ENCODE results near the gene ATP6V0E2.

ATP6V0E2 gene

DNA sequence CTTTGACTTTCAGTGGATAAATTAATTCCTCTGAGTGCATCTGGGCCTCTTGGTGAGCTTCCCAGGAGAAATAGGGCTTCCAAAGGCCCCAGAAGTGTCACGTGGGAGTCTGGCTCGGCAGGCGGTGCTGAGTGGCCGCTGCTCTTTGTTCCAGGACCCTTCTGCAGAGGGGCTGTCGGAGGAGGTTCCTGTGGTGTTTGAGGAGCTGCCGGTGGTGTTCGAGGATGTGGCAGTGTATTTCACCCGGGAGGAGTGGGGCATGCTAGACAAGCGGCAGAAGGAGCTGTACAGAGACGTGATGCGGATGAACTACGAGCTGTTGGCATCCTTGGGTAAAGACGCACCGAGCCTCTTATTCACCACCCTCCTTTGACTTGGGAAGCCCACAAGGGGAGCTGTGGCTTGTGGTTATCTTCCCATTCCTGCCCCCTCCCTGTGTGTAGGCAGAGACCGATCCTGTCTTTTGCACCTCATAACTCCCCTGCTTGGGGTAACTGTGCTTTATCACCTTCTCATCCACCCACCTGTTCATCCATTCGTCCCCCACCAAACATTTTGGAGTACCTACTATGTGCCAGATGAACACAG, 23.7 kb upstream of the ATP6V0E2 start:
- TF ChIP-seq GATA3 (IDR thresholded peaks at IDR 0.05; ENCODE audit: low read depth, low read length) (no peak), GATA2 (IDR thresholded peaks at IDR 0.05; ENCODE audit: low read depth, low read length) (no peak)

- no peak for TF ChIP-seq GATA2 (IDR thresholded peaks at IDR 0.05; ENCODE audit: low read depth, low read length)
- no peak for TF ChIP-seq GATA3 (IDR thresholded peaks at IDR 0.05; ENCODE audit: low read depth, low read length)
Measured at GRCh38 chr7:149850716-149851115, 23.1 kb upstream of the ATP6V0E2 start.

GRCh38 chr7:149851449-149851848, 22.3 kb upstream of the ATP6V0E2 start:
- no peak for TF ChIP-seq GATA2 (IDR thresholded peaks at IDR 0.05; ENCODE audit: low read depth, low read length)
- TF ChIP-seq GATA3 (IDR thresholded peaks at IDR 0.05; ENCODE audit: low read depth, low read length) = no peak

DNA sequence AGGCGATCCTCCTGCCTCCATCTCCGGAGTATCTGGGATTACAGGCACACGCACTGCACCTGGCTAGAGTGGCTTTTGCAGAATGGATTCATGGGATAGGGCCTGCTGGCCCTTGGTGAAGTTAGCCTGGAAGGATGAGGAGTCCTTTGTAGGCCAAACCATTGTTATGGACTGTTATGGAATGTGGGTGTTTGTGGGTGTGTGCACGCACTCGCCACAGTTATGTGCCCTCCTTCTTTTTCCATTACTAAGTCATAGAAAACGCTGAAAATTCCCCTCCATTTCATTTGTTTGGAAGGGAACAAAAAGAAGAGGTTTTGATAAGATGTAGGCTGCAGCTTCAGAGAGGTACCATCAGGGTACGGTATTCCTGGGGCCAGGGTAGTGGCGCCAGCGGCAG, 20.6 kb upstream of the ATP6V0E2 start:
- TF ChIP-seq GATA2 (IDR thresholded peaks at IDR 0.05; ENCODE audit: low read depth, low read length) (no peak), GATA3 (IDR thresholded peaks at IDR 0.05; ENCODE audit: low read depth, low read length) (no peak)

GRCh38 chr7:149854611-149855360, 19.0 kb upstream of the ATP6V0E2 start:
- TF ChIP-seq GATA2 (IDR thresholded peaks at IDR 0.05; ENCODE audit: low read depth, low read length) (no peak), GATA3 (IDR thresholded peaks at IDR 0.05; ENCODE audit: low read depth, low read length) (no peak)

DNA sequence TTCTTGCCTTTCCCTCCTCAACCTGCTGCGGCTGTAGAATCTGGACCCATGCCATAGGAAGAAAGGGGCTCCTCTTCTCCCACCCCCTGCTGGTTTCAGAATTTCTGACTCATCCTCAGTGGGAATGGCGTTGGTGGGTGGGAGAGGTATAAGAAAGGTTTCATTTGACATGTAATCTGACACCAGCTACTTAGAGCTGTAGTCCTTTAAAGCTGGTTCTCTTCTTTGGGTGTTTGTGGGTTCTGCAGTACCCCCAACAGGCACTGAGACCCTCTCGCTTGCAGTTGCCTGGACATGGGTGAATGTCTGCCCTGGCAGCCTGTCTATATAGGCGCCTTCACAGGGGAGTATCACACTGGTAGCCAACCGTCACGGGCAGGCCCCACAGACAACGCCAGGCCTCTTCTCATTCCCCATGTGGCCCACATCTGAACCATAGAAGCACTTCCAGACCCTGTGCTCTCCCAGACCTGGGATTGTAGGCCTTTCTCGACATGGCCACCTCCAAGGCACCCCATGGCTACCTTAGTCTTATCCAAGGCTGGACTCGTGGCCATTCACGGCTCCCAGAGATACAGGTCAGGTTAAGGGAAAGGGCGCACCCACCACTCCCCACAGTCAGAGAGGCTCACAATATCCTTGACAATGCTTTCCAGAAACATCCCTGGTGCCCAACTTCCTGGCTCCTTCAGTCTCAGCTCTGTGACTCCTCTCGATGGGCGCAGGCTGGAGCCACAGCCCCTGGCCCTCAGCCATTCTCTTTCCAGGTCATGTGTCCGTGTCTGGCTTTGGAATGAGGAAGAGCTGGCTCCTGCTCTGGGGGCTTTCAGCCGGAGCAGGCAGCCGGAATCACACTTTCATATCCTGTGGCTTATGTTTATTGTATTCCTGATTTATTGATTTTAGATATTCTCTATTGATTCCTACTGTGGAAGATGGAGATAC, 18.1 kb upstream of the ATP6V0E2 start:
- TF ChIP-seq GATA2 (IDR thresholded peaks at IDR 0.05; ENCODE audit: low read depth, low read length) (no peak), GATA3 (IDR thresholded peaks at IDR 0.05; ENCODE audit: low read depth, low read length) (no peak)

- TF ChIP-seq GATA2 (IDR thresholded peaks at IDR 0.05; ENCODE audit: low read depth, low read length) (no peak), GATA3 (IDR thresholded peaks at IDR 0.05; ENCODE audit: low read depth, low read length) (no peak)
Measured at GRCh38 chr7:149856583-149856982, 17.2 kb upstream of the ATP6V0E2 start.

- TF ChIP-seq GATA3 (IDR thresholded peaks at IDR 0.05; ENCODE audit: low read depth, low read length) (no peak), GATA2 (IDR thresholded peaks at IDR 0.05; ENCODE audit: low read depth, low read length) (no peak)
Measured at GRCh38 chr7:149859369-149859768, 14.4 kb upstream of the ATP6V0E2 start.

GRCh38 chr7:149859876-149860275, 13.9 kb upstream of the ATP6V0E2 start:
- TF ChIP-seq GATA2 (IDR thresholded peaks at IDR 0.05; ENCODE audit: low read depth, low read length) = no peak
- TF ChIP-seq GATA3 (IDR thresholded peaks at IDR 0.05; ENCODE audit: low read depth, low read length) = no peak

DNA sequence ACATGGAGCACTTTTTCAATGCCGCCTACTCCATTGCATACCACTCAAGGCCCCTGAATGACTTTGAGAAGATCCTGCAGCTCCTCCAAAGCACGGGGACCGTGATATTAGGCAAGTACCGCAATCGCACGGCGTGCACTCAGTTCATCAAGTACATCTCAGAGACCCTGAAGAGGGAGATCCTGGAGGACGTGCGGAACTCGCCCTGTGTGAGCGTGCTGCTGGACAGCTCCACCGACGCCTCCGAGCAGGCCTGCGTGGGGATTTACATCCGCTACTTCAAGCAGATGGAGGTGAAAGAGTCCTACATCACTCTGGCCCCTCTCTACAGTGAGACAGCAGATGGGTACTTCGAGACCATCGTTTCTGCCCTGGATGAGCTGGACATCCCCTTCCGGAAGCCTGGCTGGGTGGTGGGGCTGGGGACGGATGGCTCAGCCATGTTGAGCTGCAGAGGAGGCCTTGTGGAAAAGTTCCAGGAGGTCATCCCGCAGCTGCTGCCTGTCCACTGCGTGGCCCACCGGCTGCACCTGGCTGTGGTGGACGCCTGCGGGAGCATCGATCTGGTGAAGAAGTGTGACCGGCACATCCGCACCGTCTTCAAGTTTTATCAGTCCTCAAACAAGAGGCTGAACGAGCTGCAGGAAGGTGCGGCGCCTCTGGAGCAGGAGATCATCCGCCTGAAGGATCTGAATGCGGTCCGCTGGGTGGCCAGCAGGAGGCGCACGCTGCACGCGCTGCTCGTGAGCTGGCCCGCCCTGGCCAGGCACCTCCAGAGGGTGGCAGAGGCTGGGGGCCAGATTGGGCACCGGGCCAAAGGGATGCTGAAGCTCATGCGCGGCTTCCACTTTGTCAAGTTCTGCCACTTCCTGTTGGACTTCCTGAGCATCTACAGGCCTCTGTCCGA, 12.7 kb upstream of the ATP6V0E2 start:
- TF ChIP-seq GATA2 (IDR thresholded peaks at IDR 0.05; ENCODE audit: low read depth, low read length) (no peak), GATA3 (IDR thresholded peaks at IDR 0.05; ENCODE audit: low read depth, low read length) (no peak)

GRCh38 chr7:149861728-149862045, 12.1 kb upstream of the ATP6V0E2 start:
- TF ChIP-seq GATA3 (IDR thresholded peaks at IDR 0.05; ENCODE audit: low read depth, low read length) = no peak
- TF ChIP-seq GATA2 (IDR thresholded peaks at IDR 0.05; ENCODE audit: low read depth, low read length) = no peak

DNA sequence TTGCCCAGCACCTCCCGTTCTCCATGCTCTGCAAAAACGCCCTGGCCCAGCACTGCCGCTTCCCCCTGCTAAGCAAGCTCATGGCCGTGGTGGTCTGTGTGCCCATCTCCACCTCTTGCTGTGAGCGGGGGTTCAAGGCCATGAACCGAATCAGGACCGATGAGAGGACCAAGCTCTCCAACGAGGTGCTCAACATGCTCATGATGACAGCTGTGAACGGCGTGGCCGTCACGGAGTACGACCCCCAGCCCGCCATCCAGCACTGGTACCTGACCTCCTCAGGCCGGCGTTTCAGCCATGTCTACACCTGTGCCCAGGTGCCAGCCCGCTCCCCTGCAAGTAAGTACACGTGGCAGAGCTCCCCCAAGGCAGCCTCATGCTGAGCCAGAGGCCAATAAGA, 11.6 kb upstream of the ATP6V0E2 start:
- TF ChIP-seq GATA3 (IDR thresholded peaks at IDR 0.05; ENCODE audit: low read depth, low read length) = no peak
- no peak for TF ChIP-seq GATA2 (IDR thresholded peaks at IDR 0.05; ENCODE audit: low read depth, low read length)

GRCh38 chr7:149863500-149863899, 10.3 kb upstream of the ATP6V0E2 start:
- TF ChIP-seq GATA2 (IDR thresholded peaks at IDR 0.05; ENCODE audit: low read depth, low read length) = no peak
- no peak for TF ChIP-seq GATA3 (IDR thresholded peaks at IDR 0.05; ENCODE audit: low read depth, low read length)

All from SH-SY5Y (cell line).